Endothelial cell of umbilical vein (primary cell): ENCODE results near the gene WASL.

Source experiments
- CTCF ChIP-seq, 2 donors: IDR thresholded peaks; 1 replicate in 1 of 2; 2 replicates in 1 of 2; pipeline ENCODE4 v1.5.1; 2011; ENCODE audit warnings: low read length in 2 of 2, mild to moderate bottlenecking in 2 of 2, moderate library complexity in 2 of 2, control low read depth in 1 of 2, inconsistent platforms in 1 of 2, low read depth in 1 of 2; ENCODE audit not compliant: insufficient read depth in 1 of 2; ENCODE audit errors: extremely low read depth in 1 of 2
- EZH2 ChIP-seq: IDR thresholded peaks from 2 replicates; pipeline ENCODE4 v1.6.1; 2012; ENCODE audit warnings: borderline replicate concordance, low read depth, mild to moderate bottlenecking, moderate library complexity, low read length, inconsistent platforms; ENCODE audit not compliant: severe bottlenecking
- FOS ChIP-seq: IDR thresholded peaks from 2 replicates; pipeline ENCODE4 v1.6.1; 2011; ENCODE audit warnings: mild to moderate bottlenecking, low read length, moderate library complexity, borderline replicate concordance; ENCODE audit not compliant: insufficient read depth
- GATA2 ChIP-seq: IDR thresholded peaks from 2 replicates; pipeline ENCODE4 v1.7.0; 2011; ENCODE audit warnings: low read depth, mild to moderate bottlenecking, moderate library complexity, mixed read lengths, low read length; ENCODE audit not compliant: insufficient read length, insufficient read depth
- JUN ChIP-seq: IDR thresholded peaks from 2 replicates; pipeline ENCODE4 v1.6.1; 2011; ENCODE audit warnings: borderline replicate concordance, low read depth; ENCODE audit not compliant: insufficient read length, insufficient read depth
- POLR2A ChIP-seq: IDR thresholded peaks from 2 replicates; pipeline ENCODE4 v1.6.1; 2012; ENCODE audit warnings: low read depth, mild to moderate bottlenecking, control low read depth, low read length
- POLR2AphosphoS5 ChIP-seq: IDR thresholded peaks from 2 replicates; pipeline ENCODE4 v1.6.1; 2012; ENCODE audit warnings: low read depth, mild to moderate bottlenecking, control low read depth, low read length, moderate library complexity; ENCODE audit not compliant: insufficient read depth

DNA sequence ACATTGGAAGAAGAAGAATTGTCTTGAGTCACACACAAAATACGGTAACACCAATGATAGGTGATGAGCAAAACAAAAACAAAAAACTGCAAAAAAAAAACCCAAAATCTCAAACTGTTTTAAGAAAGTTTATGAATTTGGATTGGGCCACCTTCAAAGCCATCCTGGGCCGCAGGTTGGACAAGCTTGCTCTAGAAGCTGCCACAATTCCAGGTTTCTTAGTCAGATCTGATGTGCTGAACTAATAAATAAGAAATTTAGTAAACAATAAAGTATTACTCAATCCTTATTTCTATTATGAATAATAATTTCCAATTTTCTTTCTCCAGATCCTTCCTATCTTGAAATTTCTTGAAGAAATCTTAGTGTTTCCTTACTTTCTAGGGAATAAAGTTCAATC, 10.0 kb downstream of the WASL start:
- TF ChIP-seq POLR2A: no peak
- TF ChIP-seq GATA2: no peak
- no peak for TF ChIP-seq JUN
- no peak for TF ChIP-seq FOS
- TF ChIP-seq CTCF (IDR thresholded peaks at IDR 0.05; ENCODE audit: extremely low read depth in 1 of 2, insufficient read depth in 1 of 2, low read depth in 1 of 2, low read length in 2 of 2): no peak
- TF ChIP-seq POLR2AphosphoS5: no peak
- no peak for TF ChIP-seq EZH2
